ENCODE measurements around the gene VPS36.
A peak's percentile ranks its signal among the peaks of the same experiment; 100 is the strongest.
"Not testable (repeated sequence)": the region's sequence is repeated elsewhere in the genome, so short reads cannot be mapped to it uniquely, and the experiment has no call there.

Gene VPS36, protein sequence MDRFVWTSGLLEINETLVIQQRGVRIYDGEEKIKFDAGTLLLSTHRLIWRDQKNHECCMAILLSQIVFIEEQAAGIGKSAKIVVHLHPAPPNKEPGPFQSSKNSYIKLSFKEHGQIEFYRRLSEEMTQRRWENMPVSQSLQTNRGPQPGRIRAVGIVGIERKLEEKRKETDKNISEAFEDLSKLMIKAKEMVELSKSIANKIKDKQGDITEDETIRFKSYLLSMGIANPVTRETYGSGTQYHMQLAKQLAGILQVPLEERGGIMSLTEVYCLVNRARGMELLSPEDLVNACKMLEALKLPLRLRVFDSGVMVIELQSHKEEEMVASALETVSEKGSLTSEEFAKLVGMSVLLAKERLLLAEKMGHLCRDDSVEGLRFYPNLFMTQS

GRCh38 chr13:52450012-52450792 is at the start of gene VPS36:
TSS of gene VPS36 (minus strand) at chr13:52450634. CDS start at chr13:52450594, 40 bp downstream.
- peak; percentile 94 for DNase-seq

DNA sequence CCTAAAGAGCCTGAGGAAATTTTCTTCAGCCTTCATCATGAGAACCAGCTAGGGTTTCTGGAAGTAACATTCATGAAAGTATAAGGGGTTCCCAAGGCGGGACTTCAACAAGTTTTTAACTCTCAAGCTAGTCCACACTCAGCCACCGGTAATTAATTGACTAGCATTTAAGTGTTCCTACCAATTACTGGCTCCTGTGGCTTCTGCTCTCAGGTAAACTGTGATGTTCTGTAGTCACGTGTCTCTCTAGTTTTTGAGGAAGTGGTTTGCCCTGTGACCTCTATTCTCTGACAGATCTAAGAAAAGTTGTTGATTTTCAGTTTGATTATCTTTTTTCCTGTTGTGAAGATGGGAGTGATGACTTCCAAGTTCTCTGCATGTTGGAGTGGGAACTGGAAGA is 47.5 kb upstream of the VPS36 start:
- not testable (repeated sequence) for DNase-seq

DNA sequence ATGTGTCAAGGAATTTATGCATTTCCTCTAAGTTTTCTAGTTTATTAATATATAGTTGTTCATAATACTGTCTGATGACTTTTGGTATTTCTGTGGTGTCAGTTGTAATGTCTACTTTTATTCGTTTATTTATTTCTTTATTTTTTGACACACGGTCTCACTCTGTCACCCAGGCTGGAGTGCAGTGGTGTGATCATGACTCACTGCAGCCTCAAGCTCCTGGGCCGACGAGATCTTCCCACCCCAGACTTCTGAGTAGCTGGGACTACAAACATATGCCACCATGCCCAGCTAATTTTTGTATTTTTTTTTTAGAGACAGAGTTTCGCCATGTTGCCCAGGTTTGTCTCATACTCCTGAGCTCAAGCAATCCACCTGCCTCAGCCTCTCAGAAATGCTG is 43.8 kb upstream of the VPS36 start:
- DNase-seq, result not testable (repeated sequence)

DNA sequence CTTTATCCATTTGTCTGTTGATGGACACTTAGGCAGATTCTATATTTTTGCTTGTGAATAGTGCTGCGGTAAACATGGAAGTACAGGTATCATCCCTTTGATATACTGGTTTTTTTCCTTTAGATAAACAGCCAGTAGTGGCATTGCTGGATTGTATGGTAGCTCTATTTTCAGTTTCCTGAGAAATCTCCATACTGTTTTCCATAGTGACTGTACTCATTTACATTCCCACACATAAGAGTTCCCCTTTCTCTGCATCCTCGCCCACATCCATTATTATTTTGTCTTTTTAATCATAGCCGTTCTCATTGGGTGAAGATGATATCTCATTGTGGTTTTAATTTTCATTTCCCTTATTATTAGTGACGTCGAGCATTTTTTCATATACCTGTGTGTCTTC is 40.6 kb upstream of the VPS36 start:
- not testable (repeated sequence) for DNase-seq

DNA sequence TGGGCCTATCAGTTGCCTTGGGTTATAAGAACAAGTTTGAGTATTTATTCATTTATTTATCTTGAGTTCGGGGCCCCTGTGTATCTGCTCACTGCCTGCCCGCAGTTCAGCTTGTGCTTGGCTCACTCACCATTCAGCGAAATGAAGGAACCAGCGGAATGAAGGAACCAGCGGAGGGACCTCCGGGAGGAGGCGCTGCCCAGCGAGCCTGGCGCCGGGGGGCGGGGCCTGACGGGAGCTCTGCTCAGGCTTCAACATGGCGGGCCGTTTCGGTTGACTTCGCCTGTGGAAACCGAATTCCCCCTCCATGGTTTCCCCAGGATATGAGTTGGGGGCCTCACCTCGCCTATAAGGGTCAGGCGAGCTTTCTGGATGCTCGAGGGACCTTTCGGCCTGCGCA is 38.3 kb upstream of the VPS36 start:
- DNase-seq, result not testable (repeated sequence)

GRCh38 chr13:52487078-52487477 is 36.6 kb upstream of the VPS36 start:
- DNase-seq, result not testable (repeated sequence)

DNA sequence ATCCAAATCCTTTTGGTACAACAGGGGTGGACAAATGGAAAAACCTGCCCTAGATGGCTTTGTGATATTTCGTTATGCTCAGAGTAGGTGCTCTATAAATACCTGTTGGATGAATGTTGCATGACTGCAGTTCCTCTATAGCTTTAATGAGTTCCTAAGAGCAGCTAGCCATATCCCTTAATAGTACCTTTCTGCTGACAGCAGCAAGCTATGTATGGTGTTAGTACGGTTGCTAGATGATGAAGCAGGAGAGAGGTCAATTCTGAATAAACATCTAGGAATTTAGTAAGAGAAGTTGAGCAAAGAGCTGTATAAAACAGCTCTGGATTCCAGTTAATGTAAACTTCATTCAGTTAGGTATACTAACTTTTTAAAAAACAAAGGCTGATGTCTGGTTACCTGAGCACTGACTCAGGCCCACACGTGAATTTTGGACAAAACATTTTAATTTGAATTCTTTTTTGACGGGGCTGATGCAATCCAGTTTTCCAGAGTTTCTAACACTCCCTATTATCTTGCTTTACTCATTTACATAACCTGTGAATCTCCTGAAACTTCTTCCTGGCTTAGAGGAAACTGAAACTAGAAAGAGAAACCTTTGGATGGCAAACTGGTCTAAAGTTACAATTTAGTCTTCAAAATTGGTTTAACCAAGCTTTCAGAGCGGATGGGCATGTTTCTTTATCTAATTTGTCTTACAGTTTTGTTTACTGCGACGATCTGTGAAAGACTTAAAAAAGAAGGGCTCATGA is 30.4 kb upstream of the VPS36 start:
- DNase-seq, result not testable (repeated sequence)

GRCh38 chr13:52468487-52468886 is 18.1 kb upstream of the VPS36 start:
- not testable (repeated sequence) for DNase-seq

GRCh38 chr13:52463526-52463925 is 13.1 kb upstream of the VPS36 start:
- no peak for DNase-seq

DNA sequence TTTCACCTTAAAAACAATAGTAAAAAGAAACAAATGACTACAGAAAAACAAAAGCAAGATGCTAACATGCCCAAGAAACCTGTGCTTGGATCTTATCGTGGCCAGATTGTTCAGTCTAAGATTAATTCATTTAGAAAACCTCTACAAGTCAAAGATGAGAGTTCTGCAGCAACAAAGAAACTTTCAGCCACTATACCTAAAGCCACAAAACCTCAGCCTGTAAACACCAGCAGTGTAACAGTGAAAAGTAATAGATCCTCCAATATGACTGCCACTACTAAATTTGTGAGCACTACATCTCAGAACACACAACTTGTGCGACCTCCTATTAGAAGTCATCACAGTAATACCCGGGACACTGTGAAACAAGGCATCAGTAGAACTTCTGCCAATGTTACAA is 10.8 kb upstream of the VPS36 start:
- DNase-seq, result no peak

- no peak for DNase-seq
Observed at GRCh38 chr13:52459668-52460067, 9.2 kb upstream of the VPS36 start.

DNA sequence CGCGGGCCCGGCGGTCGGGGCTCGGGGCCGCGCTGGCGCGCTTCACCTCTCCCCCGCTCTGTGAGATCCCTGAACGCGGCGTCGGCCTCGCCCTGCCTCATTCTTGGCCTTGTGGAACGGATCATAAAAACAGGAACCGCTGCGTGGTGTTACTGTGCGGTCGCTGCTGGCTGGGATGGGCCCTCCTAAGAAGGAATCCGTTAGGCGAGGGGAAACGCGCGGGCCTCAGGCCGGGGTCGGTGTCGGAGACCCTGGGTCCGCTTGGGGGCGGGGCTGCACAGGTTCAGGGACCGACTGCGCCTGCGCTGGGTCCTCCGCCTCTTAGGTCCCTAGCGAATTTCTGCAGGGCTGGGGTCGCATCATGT is 5.2 kb upstream of the VPS36 start:
- DNase-seq, result peak; percentile 79

DNA sequence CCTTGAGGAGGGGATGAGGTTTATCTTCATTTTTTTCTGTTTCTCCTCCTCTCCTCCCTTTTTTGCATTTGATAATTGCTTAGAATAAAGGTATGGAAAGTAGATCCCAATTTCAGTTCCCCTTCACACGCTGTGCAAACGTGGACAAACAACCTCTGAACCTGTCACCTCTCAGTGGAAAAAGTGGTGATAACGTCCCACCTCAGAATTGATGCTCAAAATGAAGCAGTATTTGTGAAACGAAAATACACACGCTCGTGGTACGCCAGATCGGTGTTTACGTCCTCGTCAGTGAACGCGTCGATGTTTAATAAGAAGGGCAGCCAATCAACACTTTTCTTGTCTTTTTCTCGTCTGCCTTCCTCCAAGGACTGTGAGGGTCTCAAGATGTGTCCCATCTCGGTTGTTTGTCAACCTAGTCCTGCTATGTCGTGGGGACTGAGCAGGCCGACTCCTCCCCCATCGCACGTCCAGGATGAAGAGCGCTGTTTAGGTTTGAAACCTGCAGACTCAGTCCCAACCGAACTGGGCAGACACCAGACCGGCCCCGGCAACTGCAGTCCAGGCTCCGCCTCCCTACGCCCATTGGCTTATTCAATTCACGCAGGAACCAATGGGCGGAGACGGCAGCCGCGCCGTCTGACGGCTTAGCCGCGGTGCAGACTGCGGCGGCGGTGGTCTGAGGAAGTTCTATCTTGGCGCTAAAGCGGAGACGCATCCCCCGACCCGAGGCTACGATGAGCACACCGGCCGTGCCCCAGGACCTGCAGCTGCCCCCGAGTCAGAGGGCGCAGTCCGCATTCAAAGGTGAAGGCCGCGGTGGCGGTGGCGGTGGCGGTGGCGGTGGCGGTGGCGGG is 4.6 kb upstream of the VPS36 start, which contains the start of gene CKAP2:
Gene CKAP2, plus strand, starts transcription at position 659 of the 857 bp plus-strand sequence. Its CDS starts 79 bp downstream, at position 738.
- peak; percentile 95 for DNase-seq

GRCh38 chr13:52454459-52454819 is 4.0 kb upstream of the VPS36 start:
- peak; percentile 74 for DNase-seq

GRCh38 chr13:52452470-52452869 is 2.0 kb upstream of the VPS36 start:
- peak; percentile 55 for DNase-seq

DNA sequence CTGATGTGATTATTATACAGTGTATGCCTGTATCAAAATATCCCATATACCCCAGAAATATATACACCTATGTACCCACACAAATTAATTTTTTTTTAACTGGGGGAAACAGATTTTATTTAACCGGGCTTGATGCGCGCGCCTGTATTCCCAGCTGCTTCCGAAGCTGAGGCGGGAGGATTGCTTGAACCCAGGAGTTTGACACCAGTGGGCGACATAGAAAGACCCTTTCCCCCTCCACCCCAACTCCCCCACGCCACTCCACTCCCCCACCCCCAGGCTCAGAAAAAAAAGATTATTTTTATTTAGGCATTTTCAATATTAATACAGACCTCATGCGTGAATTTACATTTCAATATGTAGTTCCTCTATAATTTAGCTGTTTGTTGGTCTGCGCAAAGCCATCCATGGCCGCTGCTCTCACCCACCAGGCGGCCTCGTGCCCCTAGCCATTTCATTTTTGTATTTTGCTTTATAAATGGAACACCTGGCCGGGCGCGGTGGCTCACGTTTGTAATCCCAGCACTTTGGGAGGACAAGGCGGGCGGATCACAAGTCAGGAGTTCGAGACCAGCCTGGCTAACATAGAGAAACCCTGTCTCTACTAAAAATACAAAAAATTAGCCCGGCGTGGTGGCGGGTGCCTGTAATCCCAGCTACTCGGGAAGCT is 836 bp upstream of the VPS36 start:
- DNase-seq, result peak; percentile 62

DNA sequence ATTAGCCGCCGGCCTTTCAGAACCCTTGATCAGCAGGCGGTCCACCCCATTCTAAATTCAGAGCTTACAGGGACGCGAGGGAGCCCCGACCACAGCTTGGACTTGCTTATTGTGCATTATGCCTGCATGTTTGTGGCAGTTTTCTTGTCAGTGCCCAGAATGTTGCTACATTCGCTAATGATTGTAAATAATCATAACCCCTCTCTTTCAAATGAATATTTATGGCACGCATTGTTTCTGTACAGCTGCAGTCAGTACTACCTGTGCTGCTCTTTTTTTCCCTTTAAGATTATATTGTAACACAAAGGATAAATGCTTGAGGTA is 321 bp upstream of the VPS36 start:
- DNase-seq, result no peak

DNA sequence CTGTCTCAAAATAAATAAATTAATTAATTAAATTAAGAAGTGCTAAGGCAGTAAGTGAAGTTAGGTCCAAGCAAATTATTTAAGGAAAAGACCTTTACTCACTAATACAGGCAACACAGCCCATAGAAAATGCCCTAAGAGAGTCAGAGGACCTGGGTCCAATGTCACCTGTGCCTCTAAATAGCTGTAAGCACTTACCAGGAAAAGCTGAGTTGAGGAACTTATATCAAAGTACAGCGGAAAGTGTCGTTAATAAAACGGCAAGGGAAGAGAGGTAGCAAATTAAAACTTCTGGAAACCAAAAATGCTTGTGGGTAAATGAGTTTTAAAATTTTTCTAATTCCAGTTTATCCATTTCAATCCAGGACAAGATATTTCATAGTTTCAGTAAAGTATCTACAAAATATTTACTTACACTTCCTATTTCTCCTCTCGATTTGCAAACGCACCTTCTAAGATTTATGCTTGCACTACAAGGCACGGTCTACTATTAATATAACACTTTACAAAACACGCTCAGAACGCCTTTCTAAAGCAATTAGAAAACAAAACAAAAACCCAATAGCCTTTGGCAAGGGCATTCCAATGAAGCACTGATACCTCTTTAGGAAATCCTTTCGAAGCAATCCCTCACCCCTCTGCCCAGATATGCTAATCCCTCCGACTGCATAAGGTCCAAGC is 963 bp downstream of the VPS36 start:
- no peak for DNase-seq

DNA sequence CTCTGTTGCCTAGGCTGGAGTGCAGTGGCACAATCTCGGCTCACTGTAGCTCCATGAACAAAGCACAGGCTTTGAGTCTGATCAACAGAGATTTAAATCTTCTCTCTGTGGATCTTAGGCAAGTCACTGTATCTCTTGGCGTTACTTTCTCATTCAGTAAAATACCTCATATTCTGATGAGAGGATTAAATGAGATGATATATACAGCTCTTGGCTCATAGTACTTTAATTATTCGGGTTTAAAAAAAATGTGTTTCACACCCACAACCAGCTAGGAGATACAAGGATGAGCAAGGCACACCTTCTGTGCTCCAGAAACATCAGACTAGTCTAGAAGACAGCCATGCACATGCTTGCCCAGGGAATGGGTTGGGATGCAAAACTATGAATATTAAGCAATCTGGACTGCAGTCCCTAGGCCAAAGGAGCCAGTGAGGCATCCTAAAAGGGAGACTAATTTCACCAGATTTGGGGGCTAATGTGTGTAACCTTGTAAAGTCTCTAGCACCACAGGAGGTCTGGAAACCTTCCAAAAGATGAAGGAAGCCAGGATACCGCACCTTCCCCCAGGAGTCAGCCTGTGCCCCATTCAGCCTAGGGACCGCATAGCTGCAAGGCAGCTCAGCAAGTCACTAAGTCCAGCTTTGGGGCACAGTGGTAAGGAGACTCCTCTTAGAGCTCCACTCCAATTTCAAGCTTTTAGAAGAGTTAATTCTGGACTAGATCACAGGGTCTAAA is 2.5 kb downstream of the VPS36 start:
- DNase-seq, result peak; percentile 45

GRCh38 chr13:52447354-52447753 is 3.1 kb downstream of the VPS36 start:
- DNase-seq, result peak; percentile 58

DNA sequence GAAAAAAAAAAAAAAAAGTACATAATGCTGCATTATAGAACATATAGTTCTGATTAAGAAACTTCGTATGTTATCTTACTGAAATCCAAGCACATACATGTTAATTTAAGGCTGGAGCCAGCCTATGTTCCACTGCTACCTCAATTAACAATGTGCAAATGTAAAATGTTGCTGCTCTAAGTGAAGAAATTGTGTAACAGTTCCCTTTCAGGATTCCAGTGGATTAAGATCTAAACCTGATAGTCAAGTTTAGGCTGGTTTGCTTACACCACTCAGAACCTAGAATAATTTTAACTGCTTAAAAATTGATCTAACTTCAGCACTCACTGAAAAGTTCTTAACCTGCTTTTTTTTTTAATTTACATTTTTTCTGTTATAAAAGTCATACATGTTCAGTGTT is 4.2 kb downstream of the VPS36 start:
- DNase-seq, result no peak

All from NCI-H69 (cell line).